Neural progenitor cell (in vitro differentiated cells): Measurements from ENCODE around the gene THBS1. TPM values are rescaled to one million over a fixed set of nuclear protein-coding genes. Genes with fewer than 3 reads are reported as not detected.

ENCODE experiments used
- DNase-seq: peaks from one replicate; pipeline ENCODE4 v3.0.0-alpha.2; 2016; ENCODE audit warnings: low spot score
- H2AFZ ChIP-seq: fragments of 200-600 bp; sonication (generic); replicated peaks from 2 replicates; pipeline ENCODE4 v1.6.1; 2016; ENCODE audit warnings: antibody characterized with exemption
- H3F3A ChIP-seq: fragments of 200-600 bp; sonication (generic); 2 replicates; pipeline ENCODE4 v1.6.1; 2016; ENCODE audit warnings: antibody characterized with exemption, low read depth
- H3K27ac ChIP-seq: fragments of 200-600 bp; sonication (generic); 2 replicates; pipeline ENCODE4 v1.5.1; 2016; ENCODE audit warnings: mild to moderate bottlenecking
- H3K27me3 ChIP-seq: fragments of 200-600 bp; sonication (generic); 2 replicates; pipeline ENCODE4 v1.6.1; 2016; ENCODE audit warnings: mild to moderate bottlenecking, moderate library complexity
- H3K36me3 ChIP-seq: fragments of 200-600 bp; sonication (generic); 2 replicates; pipeline ENCODE4 v1.5.1; 2016
- H3K4me1 ChIP-seq: fragments of 200-600 bp; sonication (generic); 2 replicates; pipeline ENCODE4 v1.6.1; 2016; ENCODE audit warnings: mixed run types
- H3K4me2 ChIP-seq: fragments of 200-600 bp; sonication (generic); 2 replicates; pipeline ENCODE4 v1.6.1; 2016
- H3K4me3 ChIP-seq: fragments of 200-600 bp; sonication (generic); 2 replicates; pipeline ENCODE4 v1.5.1; 2016
- H3K79me2 ChIP-seq: fragments of 200-600 bp; sonication (generic); 2 replicates; pipeline ENCODE4 v1.6.1; 2016; ENCODE audit warnings: low read depth
- H3K9ac ChIP-seq: fragments of 200-600 bp; sonication (generic); 2 replicates; pipeline ENCODE4 v1.6.1; 2016
- H3K9me3 ChIP-seq: fragments of 200-600 bp; sonication (generic); 2 replicates; pipeline ENCODE4 v1.5.1; 2016; ENCODE audit warnings: low read depth
- H4K20me1 ChIP-seq: fragments of 200-600 bp; sonication (generic); 2 replicates; pipeline ENCODE4 v1.6.1; 2016; ENCODE audit warnings: low read depth
- H3K27ac Mint-ChIP-seq: 3 replicates; pipeline ENCODE4 v1.8.0; 2021; ENCODE audit warnings: mixed read lengths
- H3K27me3 Mint-ChIP-seq: 2 replicates; pipeline ENCODE4 v1.8.0; 2022; ENCODE audit warnings: low read depth, mild to moderate bottlenecking, inconsistent platforms, moderate library complexity, mixed read lengths; ENCODE audit not compliant: insufficient read depth
- H3K36me3 Mint-ChIP-seq: 3 replicates; pipeline ENCODE4 v1.8.0; 2021; ENCODE audit warnings: mixed read lengths
- H3K4me1 Mint-ChIP-seq: 3 replicates; pipeline ENCODE4 v1.8.0; 2021; ENCODE audit warnings: mixed read lengths
- H3K4me3 Mint-ChIP-seq: 3 replicates; pipeline ENCODE4 v1.8.0; 2021; ENCODE audit warnings: mild to moderate bottlenecking, moderate library complexity, mixed read lengths
- H3K9me3 Mint-ChIP-seq: 3 replicates; pipeline ENCODE4 v1.8.0; 2020; ENCODE audit warnings: mixed read lengths
- CTCF ChIP-seq: fragments of 200-600 bp; sonication (generic); IDR thresholded peaks from 2 replicates; pipeline ENCODE4 v1.5.1; 2017; ENCODE audit warnings: antibody characterized with exemption, mild to moderate bottlenecking
- EZH2 ChIP-seq: fragments of 200-600 bp; sonication (generic); IDR thresholded peaks from 2 replicates; pipeline ENCODE4 v1.6.1; 2017; ENCODE audit warnings: antibody characterized with exemption, mild to moderate bottlenecking, moderate library complexity
- EZH2phosphoT487 ChIP-seq: fragments of 200-600 bp; sonication (generic); IDR thresholded peaks from 2 replicates; pipeline ENCODE4 v1.6.1; 2017; ENCODE audit warnings: antibody characterized with exemption
- total RNA-seq: library from RNA; depleted of rRNA; stranded (reverse); fragments of >200 nt; gene quantifications from 2 replicates; pipeline ENCODE4 v1.2.3, GENCODE V29; 2015; ENCODE audit warnings: low replicate concordance

Gene THBS1
- total RNA-seq, 1 donor from 2014 or later = 14.6 TPM

- H3K27ac Mint-ChIP-seq = no peak overlapping the region
- H3K27me3 Mint-ChIP-seq = peaks cover 2% of the 10 kb centered on the region
- H3K9me3 ChIP-seq = no peaks in the 10 kb centered on the region
- H3K27ac ChIP-seq = no peak overlapping the region
- H3K4me1 ChIP-seq = no peaks in the 10 kb centered on the region
- H3K4me2 ChIP-seq = no peak overlapping the region
- no peaks in the 10 kb centered on the region for H3K79me2 ChIP-seq
- no peak for DNase-seq
- H4K20me1 ChIP-seq = no peaks in the 10 kb centered on the region
- peaks cover 17% of the 10 kb centered on the region for H3K36me3 Mint-ChIP-seq
- no peak overlapping the region for H3K4me3 Mint-ChIP-seq
- no peak overlapping the region for H3K4me3 ChIP-seq
- H3K27me3 ChIP-seq = no peaks in the 10 kb centered on the region
- peaks cover 3% of the 10 kb centered on the region for H3K4me1 Mint-ChIP-seq
- no peak overlapping the region for H3K9ac ChIP-seq
- peaks cover 7% of the 10 kb centered on the region for H3K9me3 Mint-ChIP-seq
- H3K36me3 ChIP-seq = no peaks in the 10 kb centered on the region
- H3F3A ChIP-seq = no peaks in the 10 kb centered on the region
- TF ChIP-seq EZH2phosphoT487 (no peak), EZH2 (no peak), CTCF (no peak)
- no peak overlapping the region for H2AFZ ChIP-seq
These were observed 41.1 kb downstream of the THBS1 start for GRCh38 chr15:39621976-39622375.

GRCh38 chr15:39622660-39623516 lies 42.0 kb downstream of the THBS1 start:
- H3K27ac Mint-ChIP-seq = no peak overlapping the region
- H3K36me3 Mint-ChIP-seq = peaks cover 15% of the 10 kb centered on the region
- no peak for DNase-seq
- Histone ChIP-seq H3K36me3 (no peaks in the 10 kb centered on the region), H3K27ac (no peak overlapping the region), H3K4me2 (no peak overlapping the region), H3K79me2 (no peaks in the 10 kb centered on the region), H3K4me3 (no peak overlapping the region), H4K20me1 (no peaks in the 10 kb centered on the region), H3F3A (no peaks in the 10 kb centered on the region), H3K9me3 (no peaks in the 10 kb centered on the region), H3K27me3 (no peaks in the 10 kb centered on the region), H3K4me1 (no peaks in the 10 kb centered on the region), H2AFZ (no peak overlapping the region), H3K9ac (no peak overlapping the region)
- no peak overlapping the region for H3K4me3 Mint-ChIP-seq
- peaks cover 3% of the 10 kb centered on the region for H3K4me1 Mint-ChIP-seq
- H3K27me3 Mint-ChIP-seq = peaks cover 2% of the 10 kb centered on the region
- TF ChIP-seq CTCF (no peak), EZH2 (no peak), EZH2phosphoT487 (no peak)
- peaks cover 7% of the 10 kb centered on the region for H3K9me3 Mint-ChIP-seq

- no peak overlapping the region for H3K4me3 ChIP-seq
- H3K27ac ChIP-seq = no peak overlapping the region
- H4K20me1 ChIP-seq = no peaks in the 10 kb centered on the region
- H3K79me2 ChIP-seq = no peaks in the 10 kb centered on the region
- no peak overlapping the region for H3K4me2 ChIP-seq
- no peak overlapping the region for H3K9ac ChIP-seq
- H3K27me3 ChIP-seq = no peaks in the 10 kb centered on the region
- Mint-ChIP-seq H3K4me3 (no peak overlapping the region), H3K27ac (no peak overlapping the region), H3K9me3 (peaks cover 7% of the 10 kb centered on the region), H3K4me1 (peaks cover 6% of the 10 kb centered on the region), H3K36me3 (peaks cover 15% of the 10 kb centered on the region), H3K27me3 (peaks cover 2% of the 10 kb centered on the region)
- no peak for DNase-seq
- no peaks in the 10 kb centered on the region for H3K4me1 ChIP-seq
- no peaks in the 10 kb centered on the region for H3K9me3 ChIP-seq
- no peak overlapping the region for H2AFZ ChIP-seq
- H3K36me3 ChIP-seq = no peaks in the 10 kb centered on the region
- no peak for TF ChIP-seq CTCF
- no peak for TF ChIP-seq EZH2
- no peak for TF ChIP-seq EZH2phosphoT487
- H3F3A ChIP-seq = no peaks in the 10 kb centered on the region
These were observed 42.7 kb downstream of the THBS1 start for GRCh38 chr15:39623529-39623931.
